ENCODE data around the gene ZBTB45. TPM values are rescaled to one million over a fixed set of nuclear protein-coding genes. Genes with fewer than 3 reads are reported as not detected.

The ZBTB45 gene
- total and polyA plus RNA-seq, 9 of the 15 experiments (the other 6 are each of a cell fraction or from before 2014, with no cell fraction given), result 0.08 to 16.1 (median 1.8) TPM

- TF ChIP-seq E2F6 (IDR thresholded peaks at IDR 0.05; ENCODE audit: borderline replicate concordance in 1 of 2, extremely low read depth in 1 of 2, insufficient read depth in 1 of 2, insufficient read length in 1 of 2, low read depth in 1 of 2, low read length in 1 of 2, poor library complexity in 1 of 2, severe bottlenecking in 1 of 2), result peak; percentile 99
- TF ChIP-seq U2AF1 (optimal IDR thresholded peaks at IDR 0.05; ENCODE audit: low read depth, low read length), result no peak
- TF ChIP-seq TCF7 (IDR thresholded peaks at IDR 0.05; ENCODE audit: borderline replicate concordance), result no peak
- 0 out of 2 replicates have a peak, but pooled peaks have one; percentile 69 for TF ChIP-seq FOXK1 (CRISPR knock-in tag; IDR thresholded peaks at IDR 0.05; ENCODE audit: borderline replicate concordance)
- TF ChIP-seq KLF16 (IDR thresholded peaks at IDR 0.05), result no peak
- TF ChIP-seq, protein P1, sequence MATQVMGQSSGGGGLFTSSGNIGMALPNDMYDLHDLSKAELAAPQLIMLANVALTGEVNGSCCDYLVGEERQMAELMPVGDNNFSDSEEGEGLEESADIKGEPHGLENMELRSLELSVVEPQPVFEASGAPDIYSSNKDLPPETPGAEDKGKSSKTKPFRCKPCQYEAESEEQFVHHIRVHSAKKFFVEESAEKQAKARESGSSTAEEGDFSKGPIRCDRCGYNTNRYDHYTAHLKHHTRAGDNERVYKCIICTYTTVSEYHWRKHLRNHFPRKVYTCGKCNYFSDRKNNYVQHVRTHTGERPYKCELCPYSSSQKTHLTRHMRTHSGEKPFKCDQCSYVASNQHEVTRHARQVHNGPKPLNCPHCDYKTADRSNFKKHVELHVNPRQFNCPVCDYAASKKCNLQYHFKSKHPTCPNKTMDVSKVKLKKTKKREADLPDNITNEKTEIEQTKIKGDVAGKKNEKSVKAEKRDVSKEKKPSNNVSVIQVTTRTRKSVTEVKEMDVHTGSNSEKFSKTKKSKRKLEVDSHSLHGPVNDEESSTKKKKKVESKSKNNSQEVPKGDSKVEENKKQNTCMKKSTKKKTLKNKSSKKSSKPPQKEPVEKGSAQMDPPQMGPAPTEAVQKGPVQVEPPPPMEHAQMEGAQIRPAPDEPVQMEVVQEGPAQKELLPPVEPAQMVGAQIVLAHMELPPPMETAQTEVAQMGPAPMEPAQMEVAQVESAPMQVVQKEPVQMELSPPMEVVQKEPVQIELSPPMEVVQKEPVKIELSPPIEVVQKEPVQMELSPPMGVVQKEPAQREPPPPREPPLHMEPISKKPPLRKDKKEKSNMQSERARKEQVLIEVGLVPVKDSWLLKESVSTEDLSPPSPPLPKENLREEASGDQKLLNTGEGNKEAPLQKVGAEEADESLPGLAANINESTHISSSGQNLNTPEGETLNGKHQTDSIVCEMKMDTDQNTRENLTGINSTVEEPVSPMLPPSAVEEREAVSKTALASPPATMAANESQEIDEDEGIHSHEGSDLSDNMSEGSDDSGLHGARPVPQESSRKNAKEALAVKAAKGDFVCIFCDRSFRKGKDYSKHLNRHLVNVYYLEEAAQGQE (IDR thresholded peaks at IDR 0.05; ENCODE audit: borderline replicate concordance), result no peak
- TF ChIP-seq, protein P1 (CRISPR knock-in tag; IDR thresholded peaks at IDR 0.05; ENCODE audit: low read depth), result no peak
- peak; percentile 28; the same call in 1 of the 2 replicates for TF ChIP-seq HES1 (IDR thresholded peaks at IDR 0.05; ENCODE audit: low read depth)
- no peak for TF ChIP-seq ILF3 (IDR thresholded peaks at IDR 0.05; ENCODE audit: borderline replicate concordance)
- TF ChIP-seq SMC3 (conservative IDR thresholded peaks at IDR 0.05; ENCODE audit: insufficient read depth, low read depth, low read length), result no peak
- peak; percentile 59; the same call in 1 of the 2 replicates for TF ChIP-seq ZNF830 (CRISPR knock-in tag; IDR thresholded peaks at IDR 0.05)
- TF ChIP-seq, protein P2, sequence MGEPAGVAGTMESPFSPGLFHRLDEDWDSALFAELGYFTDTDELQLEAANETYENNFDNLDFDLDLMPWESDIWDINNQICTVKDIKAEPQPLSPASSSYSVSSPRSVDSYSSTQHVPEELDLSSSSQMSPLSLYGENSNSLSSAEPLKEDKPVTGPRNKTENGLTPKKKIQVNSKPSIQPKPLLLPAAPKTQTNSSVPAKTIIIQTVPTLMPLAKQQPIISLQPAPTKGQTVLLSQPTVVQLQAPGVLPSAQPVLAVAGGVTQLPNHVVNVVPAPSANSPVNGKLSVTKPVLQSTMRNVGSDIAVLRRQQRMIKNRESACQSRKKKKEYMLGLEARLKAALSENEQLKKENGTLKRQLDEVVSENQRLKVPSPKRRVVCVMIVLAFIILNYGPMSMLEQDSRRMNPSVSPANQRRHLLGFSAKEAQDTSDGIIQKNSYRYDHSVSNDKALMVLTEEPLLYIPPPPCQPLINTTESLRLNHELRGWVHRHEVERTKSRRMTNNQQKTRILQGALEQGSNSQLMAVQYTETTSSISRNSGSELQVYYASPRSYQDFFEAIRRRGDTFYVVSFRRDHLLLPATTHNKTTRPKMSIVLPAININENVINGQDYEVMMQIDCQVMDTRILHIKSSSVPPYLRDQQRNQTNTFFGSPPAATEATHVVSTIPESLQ (CRISPR knock-in tag; IDR thresholded peaks at IDR 0.05), result no peak
- TF ChIP-seq SRSF9 (IDR thresholded peaks at IDR 0.05; ENCODE audit: borderline replicate concordance, low read depth, low read length), result no peak
- no peak for TF ChIP-seq CEBPG (CRISPR knock-in tag; IDR thresholded peaks at IDR 0.05)
- TF ChIP-seq CEBPG (tag; conservative IDR thresholded peaks at IDR 0.05 in 1 of 2, IDR thresholded peaks at IDR 0.05 in 1 of 2), result no peak
Observed at GRCh38 chr19:58559275-58560006, 39.8 kb upstream of the ZBTB45 start (continued).

Measured in K562 (cell line).